GM23338 (cell line): ENCODE measurements around the gene WNT11. TPM values are rescaled to one million over a fixed set of nuclear protein-coding genes. Genes with fewer than 3 reads are reported as not detected.

Source experiments
- ATAC-seq: fragments of 200-7000 bp; cut with Tn5 transposase; 3 replicates; pipeline ENCODE4 v1.9.1; 2020
- DNase-seq: peaks from one replicate; pipeline ENCODE4 v3.0.0-alpha.2; 2015; ENCODE audit warnings: low spot score
- H2AFZ ChIP-seq: fragments of 200-600 bp; sonication (generic); 2 replicates; pipeline ENCODE4 v1.8.0; 2016; ENCODE audit warnings: antibody characterized with exemption, mild to moderate bottlenecking, moderate library complexity
- H3F3A ChIP-seq: fragments of 200-600 bp; sonication (generic); replicated peaks from 2 replicates; pipeline ENCODE4 v1.8.0; 2017; ENCODE audit warnings: antibody characterized with exemption, mixed run types, low read depth
- H3K27ac ChIP-seq: fragments of 200-600 bp; sonication (generic); 2 replicates; pipeline ENCODE4 v1.6.1; 2016; ENCODE audit warnings: low read depth
- H3K27me3 ChIP-seq: fragments of 200-600 bp; sonication (generic); 2 replicates; pipeline ENCODE4 v1.8.0; 2016; ENCODE audit warnings: mild to moderate bottlenecking, mixed run types, moderate library complexity; ENCODE audit not compliant: insufficient read depth
- H3K36me3 ChIP-seq: fragments of 200-600 bp; sonication (generic); 2 replicates; pipeline ENCODE4 v1.8.0; 2016; ENCODE audit warnings: mild to moderate bottlenecking; ENCODE audit not compliant: insufficient read depth
- H3K4me1 ChIP-seq: fragments of 200-600 bp; sonication (generic); 2 replicates; pipeline ENCODE4 v1.8.0; 2016; ENCODE audit warnings: mild to moderate bottlenecking, moderate library complexity; ENCODE audit not compliant: insufficient read depth
- H3K4me2 ChIP-seq: fragments of 200-600 bp; sonication (generic); 2 replicates; pipeline ENCODE4 v1.7.1; 2017; ENCODE audit warnings: mixed run types
- H3K4me3 ChIP-seq: fragments of 200-600 bp; sonication (generic); 2 replicates; pipeline ENCODE4 v1.6.1; 2016; ENCODE audit warnings: mixed run types
- H3K79me2 ChIP-seq: fragments of 200-600 bp; sonication (generic); replicated peaks from 2 replicates; pipeline ENCODE4 v1.8.0; 2017; ENCODE audit warnings: mild to moderate bottlenecking; ENCODE audit not compliant: insufficient read depth
- H3K9me2 ChIP-seq: fragments of 200-600 bp; sonication (generic); 2 replicates; pipeline ENCODE4 v1.8.0; 2017; ENCODE audit not compliant: insufficient read depth
- H4K20me1 ChIP-seq: fragments of 200-600 bp; sonication (generic); replicated peaks from 2 replicates; pipeline ENCODE4 v1.8.0; 2017; ENCODE audit warnings: mild to moderate bottlenecking; ENCODE audit not compliant: insufficient read depth
- H3K27ac Mint-ChIP-seq: 2 replicates; pipeline ENCODE4 v1.8.0; 2020; ENCODE audit warnings: inconsistent platforms, mild to moderate bottlenecking, moderate library complexity, mixed read lengths
- H3K27me3 Mint-ChIP-seq: 3 replicates; pipeline ENCODE4 v1.8.0; 2022; ENCODE audit warnings: low read depth, mild to moderate bottlenecking, moderate library complexity, mixed read lengths, inconsistent platforms; ENCODE audit not compliant: insufficient read depth, poor library complexity
- H3K36me3 Mint-ChIP-seq: 3 replicates; pipeline ENCODE4 v1.8.0; 2021; ENCODE audit warnings: low read depth, mild to moderate bottlenecking, inconsistent platforms, moderate library complexity, mixed read lengths
- H3K4me1 Mint-ChIP-seq: 3 replicates; pipeline ENCODE4 v1.8.0; 2020; ENCODE audit warnings: mild to moderate bottlenecking, inconsistent platforms, mixed read lengths
- H3K4me3 Mint-ChIP-seq: 3 replicates; pipeline ENCODE4 v1.8.0; 2021; ENCODE audit warnings: moderate library complexity, mild to moderate bottlenecking, inconsistent platforms, mixed read lengths
- H3K9me3 Mint-ChIP-seq: 3 replicates; pipeline ENCODE4 v1.8.0; 2020; ENCODE audit warnings: moderate library complexity, mild to moderate bottlenecking, inconsistent platforms, mixed read lengths
- CREB1 ChIP-seq: fragments of 250-450 bp; sonication (Bioruptor Pico); IDR thresholded peaks from 2 replicates; pipeline ENCODE4 v1.5.0; 2020; ENCODE audit warnings: low read depth, mild to moderate bottlenecking, moderate library complexity
- EZH2 ChIP-seq: fragments of 200-600 bp; sonication (generic); IDR thresholded peaks from one replicate; pipeline ENCODE4 v1.8.0; 2017; ENCODE audit warnings: antibody characterized with exemption, mild to moderate bottlenecking, low read depth; ENCODE audit not compliant: unreplicated experiment
- EZH2phosphoT487 ChIP-seq: fragments of 200-600 bp; sonication (generic); IDR thresholded peaks from one replicate; pipeline ENCODE4 v1.8.1; 2018; ENCODE audit warnings: antibody characterized with exemption; ENCODE audit not compliant: unreplicated experiment
- NANOG ChIP-seq: IDR thresholded peaks from 2 replicates; pipeline ENCODE4 v1.6.1; 2016; ENCODE audit warnings: antibody characterized with exemption, borderline replicate concordance
- POLR2AphosphoS5 ChIP-seq: IDR thresholded peaks from 2 replicates; pipeline ENCODE4 v1.6.1; 2016; ENCODE audit warnings: antibody characterized with exemption, low read depth
- ZNF114 ChIP-seq: fragments of 250-450 bp; sonication (Bioruptor Pico); IDR thresholded peaks from 2 replicates; pipeline ENCODE4 v1.5.0; 2020; ENCODE audit warnings: mild to moderate bottlenecking, moderate library complexity
- ZNF331 ChIP-seq: fragments of 250-450 bp; sonication (Bioruptor Pico); IDR thresholded peaks from 2 replicates; pipeline ENCODE4 v1.5.0; 2020; ENCODE audit warnings: low read depth, mild to moderate bottlenecking, moderate library complexity
- polyA plus RNA-seq: library from polyadenylated mRNA; unstranded; fragments of >200 nt; fragmentation: Nextera tagmentation; extraction: Ambion mirVana; gene quantifications from 2 replicates; pipeline ENCODE4 v1.2.1, GENCODE V29; 2016
- total RNA-seq: library from RNA; depleted of rRNA; stranded (reverse); fragments of >200 nt; shearing (Covaris generic); gene quantifications from 2 replicates; pipeline ENCODE4 v1.2.3, GENCODE V29; 2014
- TF ChIP-seq, protein P1 (sequence below): IDR thresholded peaks from one replicate; pipeline ENCODE4 v1.6.1; 2018; ENCODE audit warnings: antibody characterized with exemption; ENCODE audit not compliant: unreplicated experiment
- TF ChIP-seq, protein P2 (sequence below): fragments of 250-450 bp; sonication (Bioruptor Pico); IDR thresholded peaks from 2 replicates; pipeline ENCODE4 v1.5.0; 2020; ENCODE audit warnings: mild to moderate bottlenecking, moderate library complexity

The WNT11 gene
- total and polyA plus RNA-seq, 2 experiments from 2014 or later = 0.44 to 0.56 TPM

DNA sequence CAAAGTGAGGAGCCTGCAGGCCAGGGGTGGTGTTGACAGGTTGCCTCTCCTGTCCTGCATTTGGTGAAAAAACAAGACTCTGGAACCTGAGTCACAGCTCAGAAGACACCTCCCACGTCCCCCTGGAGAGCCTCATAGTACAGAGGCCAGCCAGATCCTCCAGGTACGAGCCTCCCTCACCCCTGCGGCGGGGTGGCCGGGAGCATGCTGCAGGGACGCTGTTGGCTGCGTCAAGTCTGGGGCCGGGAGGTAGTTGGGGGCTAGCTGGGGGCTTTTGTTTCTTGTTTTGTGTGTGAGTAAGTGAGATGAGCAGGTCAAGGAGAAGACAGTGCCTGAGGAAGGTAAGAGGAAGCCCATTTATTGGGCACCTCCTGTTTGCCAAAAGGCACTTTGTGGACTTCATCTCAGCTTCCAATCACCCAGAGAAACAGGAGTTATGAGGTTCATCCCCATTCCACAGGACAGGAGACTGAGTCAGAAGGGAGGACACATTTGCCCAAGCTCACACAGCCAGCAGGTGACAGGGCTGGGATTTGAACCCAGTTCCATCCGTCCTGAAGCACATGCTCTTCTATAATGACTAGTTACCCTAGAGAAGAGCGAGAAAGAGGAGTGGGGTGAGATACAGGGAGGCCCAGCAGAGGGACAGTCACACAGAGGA, 18.3 kb upstream of the WNT11 start:
- TF ChIP-seq, protein P1, sequence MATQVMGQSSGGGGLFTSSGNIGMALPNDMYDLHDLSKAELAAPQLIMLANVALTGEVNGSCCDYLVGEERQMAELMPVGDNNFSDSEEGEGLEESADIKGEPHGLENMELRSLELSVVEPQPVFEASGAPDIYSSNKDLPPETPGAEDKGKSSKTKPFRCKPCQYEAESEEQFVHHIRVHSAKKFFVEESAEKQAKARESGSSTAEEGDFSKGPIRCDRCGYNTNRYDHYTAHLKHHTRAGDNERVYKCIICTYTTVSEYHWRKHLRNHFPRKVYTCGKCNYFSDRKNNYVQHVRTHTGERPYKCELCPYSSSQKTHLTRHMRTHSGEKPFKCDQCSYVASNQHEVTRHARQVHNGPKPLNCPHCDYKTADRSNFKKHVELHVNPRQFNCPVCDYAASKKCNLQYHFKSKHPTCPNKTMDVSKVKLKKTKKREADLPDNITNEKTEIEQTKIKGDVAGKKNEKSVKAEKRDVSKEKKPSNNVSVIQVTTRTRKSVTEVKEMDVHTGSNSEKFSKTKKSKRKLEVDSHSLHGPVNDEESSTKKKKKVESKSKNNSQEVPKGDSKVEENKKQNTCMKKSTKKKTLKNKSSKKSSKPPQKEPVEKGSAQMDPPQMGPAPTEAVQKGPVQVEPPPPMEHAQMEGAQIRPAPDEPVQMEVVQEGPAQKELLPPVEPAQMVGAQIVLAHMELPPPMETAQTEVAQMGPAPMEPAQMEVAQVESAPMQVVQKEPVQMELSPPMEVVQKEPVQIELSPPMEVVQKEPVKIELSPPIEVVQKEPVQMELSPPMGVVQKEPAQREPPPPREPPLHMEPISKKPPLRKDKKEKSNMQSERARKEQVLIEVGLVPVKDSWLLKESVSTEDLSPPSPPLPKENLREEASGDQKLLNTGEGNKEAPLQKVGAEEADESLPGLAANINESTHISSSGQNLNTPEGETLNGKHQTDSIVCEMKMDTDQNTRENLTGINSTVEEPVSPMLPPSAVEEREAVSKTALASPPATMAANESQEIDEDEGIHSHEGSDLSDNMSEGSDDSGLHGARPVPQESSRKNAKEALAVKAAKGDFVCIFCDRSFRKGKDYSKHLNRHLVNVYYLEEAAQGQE = no peak
- TF ChIP-seq, protein P2, sequence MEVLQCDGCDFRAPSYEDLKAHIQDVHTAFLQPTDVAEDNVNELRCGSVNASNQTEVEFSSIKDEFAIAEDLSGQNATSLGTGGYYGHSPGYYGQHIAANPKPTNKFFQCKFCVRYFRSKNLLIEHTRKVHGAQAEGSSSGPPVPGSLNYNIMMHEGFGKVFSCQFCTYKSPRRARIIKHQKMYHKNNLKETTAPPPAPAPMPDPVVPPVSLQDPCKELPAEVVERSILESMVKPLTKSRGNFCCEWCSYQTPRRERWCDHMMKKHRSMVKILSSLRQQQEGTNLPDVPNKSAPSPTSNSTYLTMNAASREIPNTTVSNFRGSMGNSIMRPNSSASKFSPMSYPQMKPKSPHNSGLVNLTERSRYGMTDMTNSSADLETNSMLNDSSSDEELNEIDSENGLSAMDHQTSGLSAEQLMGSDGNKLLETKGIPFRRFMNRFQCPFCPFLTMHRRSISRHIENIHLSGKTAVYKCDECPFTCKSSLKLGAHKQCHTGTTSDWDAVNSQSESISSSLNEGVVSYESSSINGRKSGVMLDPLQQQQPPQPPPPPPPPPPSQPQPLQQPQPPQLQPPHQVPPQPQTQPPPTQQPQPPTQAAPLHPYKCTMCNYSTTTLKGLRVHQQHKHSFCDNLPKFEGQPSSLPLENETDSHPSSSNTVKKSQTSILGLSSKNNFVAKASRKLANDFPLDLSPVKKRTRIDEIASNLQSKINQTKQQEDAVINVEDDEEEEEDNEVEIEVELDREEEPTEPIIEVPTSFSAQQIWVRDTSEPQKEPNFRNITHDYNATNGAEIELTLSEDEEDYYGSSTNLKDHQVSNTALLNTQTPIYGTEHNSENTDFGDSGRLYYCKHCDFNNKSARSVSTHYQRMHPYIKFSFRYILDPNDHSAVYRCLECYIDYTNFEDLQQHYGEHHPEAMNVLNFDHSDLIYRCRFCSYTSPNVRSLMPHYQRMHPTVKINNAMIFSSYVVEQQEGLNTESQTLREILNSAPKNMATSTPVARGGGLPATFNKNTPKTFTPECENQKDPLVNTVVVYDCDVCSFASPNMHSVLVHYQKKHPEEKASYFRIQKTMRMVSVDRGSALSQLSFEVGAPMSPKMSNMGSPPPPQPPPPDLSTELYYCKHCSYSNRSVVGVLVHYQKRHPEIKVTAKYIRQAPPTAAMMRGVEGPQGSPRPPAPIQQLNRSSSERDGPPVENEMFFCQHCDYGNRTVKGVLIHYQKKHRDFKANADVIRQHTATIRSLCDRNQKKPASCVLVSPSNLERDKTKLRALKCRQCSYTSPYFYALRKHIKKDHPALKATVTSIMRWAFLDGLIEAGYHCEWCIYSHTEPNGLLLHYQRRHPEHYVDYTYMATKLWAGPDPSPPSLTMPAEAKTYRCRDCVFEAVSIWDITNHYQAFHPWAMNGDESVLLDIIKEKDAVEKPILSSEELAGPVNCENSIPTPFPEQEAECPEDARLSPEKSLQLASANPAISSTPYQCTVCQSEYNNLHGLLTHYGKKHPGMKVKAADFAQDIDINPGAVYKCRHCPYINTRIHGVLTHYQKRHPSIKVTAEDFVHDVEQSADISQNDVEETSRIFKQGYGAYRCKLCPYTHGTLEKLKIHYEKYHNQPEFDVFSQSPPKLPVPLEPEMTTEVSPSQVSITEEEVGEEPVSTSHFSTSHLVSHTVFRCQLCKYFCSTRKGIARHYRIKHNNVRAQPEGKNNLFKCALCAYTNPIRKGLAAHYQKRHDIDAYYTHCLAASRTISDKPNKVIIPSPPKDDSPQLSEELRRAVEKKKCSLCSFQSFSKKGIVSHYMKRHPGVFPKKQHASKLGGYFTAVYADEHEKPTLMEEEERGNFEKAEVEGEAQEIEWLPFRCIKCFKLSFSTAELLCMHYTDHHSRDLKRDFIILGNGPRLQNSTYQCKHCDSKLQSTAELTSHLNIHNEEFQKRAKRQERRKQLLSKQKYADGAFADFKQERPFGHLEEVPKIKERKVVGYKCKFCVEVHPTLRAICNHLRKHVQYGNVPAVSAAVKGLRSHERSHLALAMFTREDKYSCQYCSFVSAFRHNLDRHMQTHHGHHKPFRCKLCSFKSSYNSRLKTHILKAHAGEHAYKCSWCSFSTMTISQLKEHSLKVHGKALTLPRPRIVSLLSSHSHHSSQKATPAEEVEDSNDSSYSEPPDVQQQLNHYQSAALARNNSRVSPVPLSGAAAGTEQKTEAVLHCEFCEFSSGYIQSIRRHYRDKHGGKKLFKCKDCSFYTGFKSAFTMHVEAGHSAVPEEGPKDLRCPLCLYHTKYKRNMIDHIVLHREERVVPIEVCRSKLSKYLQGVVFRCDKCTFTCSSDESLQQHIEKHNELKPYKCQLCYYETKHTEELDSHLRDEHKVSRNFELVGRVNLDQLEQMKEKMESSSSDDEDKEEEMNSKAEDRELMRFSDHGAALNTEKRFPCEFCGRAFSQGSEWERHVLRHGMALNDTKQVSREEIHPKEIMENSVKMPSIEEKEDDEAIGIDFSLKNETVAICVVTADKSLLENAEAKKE (CRISPR knock-in tag) = no peak
- TF ChIP-seq POLR2AphosphoS5 (no peak), ZNF114 (no peak), CREB1 (CRISPR knock-in tag) (no peak), NANOG (no peak), ZNF331 (CRISPR knock-in tag) (no peak), EZH2 (no peak), EZH2phosphoT487 (no peak)
- H2AFZ ChIP-seq = no peak overlapping the region
- H3F3A ChIP-seq = no peaks in the 10 kb centered on the region
- H3K27ac ChIP-seq = no peak overlapping the region
- H3K4me2 ChIP-seq = no peak overlapping the region
- H3K36me3 ChIP-seq = no peaks in the 10 kb centered on the region
- H3K4me3 ChIP-seq = no peak overlapping the region
- Mint-ChIP-seq H3K27me3 (peaks cover 3% of the 10 kb centered on the region), H3K4me3 (no peak overlapping the region; the same call in 2 of the 3 replicates), H3K27ac (no peak overlapping the region), H3K4me1 (no peaks in the 10 kb centered on the region), H3K9me3 (no peaks in the 10 kb centered on the region), H3K36me3 (no peaks in the 10 kb centered on the region)
- H3K9me2 ChIP-seq = no peaks in the 10 kb centered on the region
- no peaks in the 10 kb centered on the region for H3K27me3 ChIP-seq
- DNase-seq = no peak
- no peaks in the 10 kb centered on the region for H3K4me1 ChIP-seq
- H4K20me1 ChIP-seq = no peaks in the 10 kb centered on the region
- H3K79me2 ChIP-seq = no peaks in the 10 kb centered on the region
- no peak for ATAC-seq
